Endothelial cell of umbilical vein (primary cell): ENCODE results near the gene PLA2G2D.

Experiments
- MYC ChIP-seq: IDR thresholded peaks from one replicate; pipeline ENCODE4 v1.6.1; 2011; ENCODE audit warnings: mild to moderate bottlenecking, low read depth, low read length
- POLR2A ChIP-seq: IDR thresholded peaks from 2 replicates; pipeline ENCODE4 v1.6.1; 2012; ENCODE audit warnings: low read depth, mild to moderate bottlenecking, control low read depth, low read length
- TF ChIP-seq, protein P1 (sequence below), 2 donors: IDR thresholded peaks; 1 replicate in 1 of 2; 2 replicates in 1 of 2; pipeline ENCODE4 v1.5.1; 2011; ENCODE audit warnings: low read length in 2 of 2, mild to moderate bottlenecking in 2 of 2, moderate library complexity in 2 of 2, control low read depth in 1 of 2, inconsistent platforms in 1 of 2, low read depth in 1 of 2; ENCODE audit not compliant: insufficient read depth in 1 of 2; ENCODE audit errors: extremely low read depth in 1 of 2
- TF ChIP-seq, protein P2 (sequence below): IDR thresholded peaks from 2 replicates; pipeline ENCODE4 v1.6.1; 2011; ENCODE audit not compliant: insufficient read depth, insufficient read length

- TF ChIP-seq MYC (no peak), POLR2A (no peak)
- TF ChIP-seq, protein P1, sequence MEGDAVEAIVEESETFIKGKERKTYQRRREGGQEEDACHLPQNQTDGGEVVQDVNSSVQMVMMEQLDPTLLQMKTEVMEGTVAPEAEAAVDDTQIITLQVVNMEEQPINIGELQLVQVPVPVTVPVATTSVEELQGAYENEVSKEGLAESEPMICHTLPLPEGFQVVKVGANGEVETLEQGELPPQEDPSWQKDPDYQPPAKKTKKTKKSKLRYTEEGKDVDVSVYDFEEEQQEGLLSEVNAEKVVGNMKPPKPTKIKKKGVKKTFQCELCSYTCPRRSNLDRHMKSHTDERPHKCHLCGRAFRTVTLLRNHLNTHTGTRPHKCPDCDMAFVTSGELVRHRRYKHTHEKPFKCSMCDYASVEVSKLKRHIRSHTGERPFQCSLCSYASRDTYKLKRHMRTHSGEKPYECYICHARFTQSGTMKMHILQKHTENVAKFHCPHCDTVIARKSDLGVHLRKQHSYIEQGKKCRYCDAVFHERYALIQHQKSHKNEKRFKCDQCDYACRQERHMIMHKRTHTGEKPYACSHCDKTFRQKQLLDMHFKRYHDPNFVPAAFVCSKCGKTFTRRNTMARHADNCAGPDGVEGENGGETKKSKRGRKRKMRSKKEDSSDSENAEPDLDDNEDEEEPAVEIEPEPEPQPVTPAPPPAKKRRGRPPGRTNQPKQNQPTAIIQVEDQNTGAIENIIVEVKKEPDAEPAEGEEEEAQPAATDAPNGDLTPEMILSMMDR (IDR thresholded peaks at IDR 0.05; ENCODE audit: extremely low read depth in 1 of 2, insufficient read depth in 1 of 2, low read depth in 1 of 2, low read length in 2 of 2): peak; percentile 87 to 91
- TF ChIP-seq, protein P2, sequence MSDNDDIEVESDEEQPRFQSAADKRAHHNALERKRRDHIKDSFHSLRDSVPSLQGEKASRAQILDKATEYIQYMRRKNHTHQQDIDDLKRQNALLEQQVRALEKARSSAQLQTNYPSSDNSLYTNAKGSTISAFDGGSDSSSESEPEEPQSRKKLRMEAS: no peak
Observed at GRCh38 chr1:20151906-20152598, 32.7 kb upstream of the PLA2G2D start.
